Hepatocyte (in vitro differentiated cells): ENCODE data around the gene HACD2. TPM values are rescaled to one million over a fixed set of nuclear protein-coding genes. Genes with fewer than 3 reads are reported as not detected.
"Not testable (repeated sequence)": the region's sequence is repeated elsewhere in the genome, so short reads cannot be mapped to it uniquely, and the experiment has no call there.

ENCODE experiments used
- DNase-seq: peaks from one replicate; pipeline ENCODE4 v3.0.0-alpha.2; 2016; ENCODE audit warnings: low spot score
- H2AFZ ChIP-seq: fragments of 200-600 bp; sonication (generic); 2 replicates; pipeline ENCODE4 v1.6.0; 2016; ENCODE audit warnings: antibody characterized with exemption, mild to moderate bottlenecking
- H3K27ac ChIP-seq: fragments of 200-600 bp; sonication (generic); 2 replicates; pipeline ENCODE4 v1.5.1; 2016; ENCODE audit warnings: mild to moderate bottlenecking
- H3K27me3 ChIP-seq: fragments of 200-600 bp; sonication (generic); 2 replicates; pipeline ENCODE4 v1.6.1; 2016
- H3K36me3 ChIP-seq: fragments of 200-600 bp; sonication (generic); replicated peaks from 2 replicates; pipeline ENCODE4 v1.5.1; 2016; ENCODE audit warnings: low read depth; ENCODE audit not compliant: insufficient read depth
- H3K4me1 ChIP-seq: fragments of 200-600 bp; sonication (generic); 2 replicates; pipeline ENCODE4 v1.5.1; 2016; ENCODE audit warnings: mild to moderate bottlenecking, moderate library complexity; ENCODE audit not compliant: insufficient read depth
- H3K4me2 ChIP-seq: fragments of 200-600 bp; sonication (generic); 2 replicates; pipeline ENCODE4 v1.6.0; 2016
- H3K4me3 ChIP-seq: fragments of 200-600 bp; sonication (generic); 2 replicates; pipeline ENCODE4 v1.5.1; 2016; ENCODE audit warnings: mild to moderate bottlenecking
- H3K79me2 ChIP-seq: fragments of 200-600 bp; sonication (generic); 2 replicates; pipeline ENCODE4 v1.6.0; 2017; ENCODE audit warnings: mild to moderate bottlenecking
- H3K9me2 ChIP-seq: fragments of 200-600 bp; sonication (generic); replicated peaks from 2 replicates; pipeline ENCODE4 v1.6.0; 2017; ENCODE audit warnings: mild to moderate bottlenecking; ENCODE audit not compliant: insufficient read depth
- H3K9me3 ChIP-seq: fragments of 200-600 bp; sonication (generic); 2 replicates; pipeline ENCODE4 v1.5.1; 2016; ENCODE audit warnings: low read depth, mild to moderate bottlenecking
- H4K20me1 ChIP-seq: fragments of 200-600 bp; sonication (generic); 2 replicates; pipeline ENCODE4 v1.6.0; 2016; ENCODE audit warnings: mild to moderate bottlenecking; ENCODE audit not compliant: insufficient read depth, poor library complexity, severe bottlenecking
- CTCF ChIP-seq: fragments of 200-600 bp; sonication (generic); IDR thresholded peaks from 2 replicates; pipeline ENCODE4 v1.5.1; 2016; ENCODE audit warnings: antibody characterized with exemption, mild to moderate bottlenecking; ENCODE audit not compliant: poor library complexity
- EZH2 ChIP-seq: fragments of 200-600 bp; sonication (generic); IDR thresholded peaks from 2 replicates; pipeline ENCODE4 v1.6.1; 2016; ENCODE audit warnings: antibody characterized with exemption, mild to moderate bottlenecking, borderline replicate concordance
- EZH2phosphoT487 ChIP-seq: fragments of 200-600 bp; sonication (generic); IDR thresholded peaks from one replicate; pipeline ENCODE4 v1.6.1; 2018; ENCODE audit warnings: antibody characterized with exemption, mild to moderate bottlenecking, low read depth, moderate library complexity; ENCODE audit not compliant: unreplicated experiment, severe bottlenecking
- WGBS: methylation state at CpG from one replicate; pipeline ENCODE4 v1.1.6; 2016; ENCODE audit warnings: low lambda C conversion rate; ENCODE audit errors: missing lambda C conversion rate; 5-methylcytosine and 5-hydroxymethylcytosine counted together
- polyA plus RNA-seq: library from polyadenylated mRNA; unstranded; fragments of >200 nt; fragmentation: Nextera tagmentation; extraction: Ambion mirVana; gene quantifications from 2 replicates; pipeline ENCODE4 v1.2.1, GENCODE V29; 2016
- total RNA-seq: library from RNA; depleted of rRNA; stranded (reverse); fragments of >200 nt; gene quantifications from 2 replicates; pipeline ENCODE4 v1.2.3, GENCODE V29; 2014

The HACD2 gene
- total and polyA plus RNA-seq, 2 experiments from 2014 or later: 31.8 to 64.3 TPM

GRCh38 chr3:123491966-123492587 lies 92.8 kb downstream of the HACD2 start:
- H3K36me3 ChIP-seq: no peaks in the 10 kb centered on the region

GRCh38 chr3:123489400-123490004 lies 95.4 kb downstream of the HACD2 start:
- no peak overlapping the region for H3K4me2 ChIP-seq
- no peaks in the 10 kb centered on the region for H3K9me3 ChIP-seq
- no peaks in the 10 kb centered on the region for H3K27me3 ChIP-seq
- no peaks in the 10 kb centered on the region for H3K79me2 ChIP-seq
- TF ChIP-seq EZH2 (no peak), CTCF (peak; percentile 94), EZH2phosphoT487 (no peak)
- H3K4me1 ChIP-seq: no peaks in the 10 kb centered on the region
- no peaks in the 10 kb centered on the region for H4K20me1 ChIP-seq
- no peak overlapping the region for H2AFZ ChIP-seq
- WGBS: 6% methylated on average over 8 of the region's 8 CpGs
- DNase-seq: peak; percentile 80
- no peak overlapping the region for H3K4me3 ChIP-seq
- no peaks in the 10 kb centered on the region for H3K9me2 ChIP-seq
- H3K27ac ChIP-seq: no peak overlapping the region
- no peaks in the 10 kb centered on the region for H3K36me3 ChIP-seq

More at GRCh38 chr3:123491966-123492587, 92.8 kb downstream of the HACD2 start:
- Histone ChIP-seq H3K4me2 (no peak overlapping the region), H3K27ac (no peak overlapping the region), H3K27me3 (no peaks in the 10 kb centered on the region), H3K4me3 (no peak overlapping the region), H4K20me1 (no peaks in the 10 kb centered on the region), H3K4me1 (no peaks in the 10 kb centered on the region), H3K9me2 (no peaks in the 10 kb centered on the region), H3K9me3 (no peaks in the 10 kb centered on the region), H3K79me2 (no peaks in the 10 kb centered on the region), H2AFZ (no peak overlapping the region)
- TF ChIP-seq CTCF (no peak), EZH2 (no peak), EZH2phosphoT487 (no peak)
- WGBS: 77% methylated on average over 4 of the region's 4 CpGs
- DNase-seq: no peak

GRCh38 chr3:123488645-123489347 lies 96.1 kb downstream of the HACD2 start:
- DNase-seq: no peak

GRCh38 chr3:123487063-123487462 lies 97.8 kb downstream of the HACD2 start:
- DNase-seq, H3K9me3 ChIP-seq, H4K20me1 ChIP-seq, H3K79me2 ChIP-seq, H3K9me2 ChIP-seq, H3K27ac ChIP-seq, H3K36me3 ChIP-seq, H3K4me3 ChIP-seq, H3K27me3 ChIP-seq, H3K4me1 ChIP-seq, H3K4me2 ChIP-seq, H2AFZ ChIP-seq: not testable (repeated sequence)
- WGBS: 83% methylated on average over 8 of the region's 8 CpGs

More at GRCh38 chr3:123488645-123489347, 96.1 kb downstream of the HACD2 start:
- Histone ChIP-seq H3K4me3 (no peak overlapping the region), H4K20me1 (no peaks in the 10 kb centered on the region), H3K27ac (no peak overlapping the region), H3K27me3 (no peaks in the 10 kb centered on the region), H3K36me3 (no peaks in the 10 kb centered on the region), H2AFZ (no peak overlapping the region), H3K79me2 (no peaks in the 10 kb centered on the region), H3K9me2 (no peaks in the 10 kb centered on the region), H3K4me1 (no peaks in the 10 kb centered on the region), H3K9me3 (no peaks in the 10 kb centered on the region), H3K4me2 (no peak overlapping the region)
- 79% methylated on average over 5 of the region's 5 CpGs for WGBS
- TF ChIP-seq CTCF (no peak), EZH2 (no peak), EZH2phosphoT487 (no peak)
